Measurements from ENCODE around the gene PPCDC.

DNA sequence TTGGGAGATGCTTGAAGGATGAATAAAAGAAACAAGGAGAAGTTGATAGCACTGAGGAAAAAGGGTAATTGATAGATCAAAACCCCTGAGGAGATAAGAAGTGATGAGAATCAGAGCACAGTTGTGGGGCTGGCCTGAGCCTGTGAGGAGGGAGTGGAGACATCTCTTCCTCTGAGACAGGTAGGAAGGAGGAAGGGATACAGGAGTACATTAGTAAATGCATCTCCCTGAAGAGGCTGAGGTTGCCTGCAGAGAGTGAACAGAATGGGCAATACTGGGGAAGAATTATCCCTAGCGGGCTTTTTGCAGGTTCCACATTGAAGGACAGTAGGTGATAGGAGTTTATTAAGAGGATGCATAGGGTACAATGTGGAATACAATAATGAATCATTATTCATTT lies 45.3 kb upstream of the PPCDC start:
- TF ChIP-seq POLR2A (IDR thresholded peaks at IDR 0.05; ENCODE audit: low read depth, low read length): no peak
- no peak for TF ChIP-seq RFX5 (IDR thresholded peaks at IDR 0.05; ENCODE audit: low read depth, low read length)
- no peak for TF ChIP-seq MXI1 (IDR thresholded peaks at IDR 0.05; ENCODE audit: borderline replicate concordance, low read depth, low read length)
- no peak for TF ChIP-seq BHLHE40 (IDR thresholded peaks at IDR 0.05; ENCODE audit: low read depth, low read length)
- no peak for TF ChIP-seq USF2 (IDR thresholded peaks at IDR 0.05; ENCODE audit: low read depth, low read length)
- TF ChIP-seq FOS (IDR thresholded peaks at IDR 0.05; ENCODE audit: low read depth, low read length): no peak
- TF ChIP-seq, protein P1, sequence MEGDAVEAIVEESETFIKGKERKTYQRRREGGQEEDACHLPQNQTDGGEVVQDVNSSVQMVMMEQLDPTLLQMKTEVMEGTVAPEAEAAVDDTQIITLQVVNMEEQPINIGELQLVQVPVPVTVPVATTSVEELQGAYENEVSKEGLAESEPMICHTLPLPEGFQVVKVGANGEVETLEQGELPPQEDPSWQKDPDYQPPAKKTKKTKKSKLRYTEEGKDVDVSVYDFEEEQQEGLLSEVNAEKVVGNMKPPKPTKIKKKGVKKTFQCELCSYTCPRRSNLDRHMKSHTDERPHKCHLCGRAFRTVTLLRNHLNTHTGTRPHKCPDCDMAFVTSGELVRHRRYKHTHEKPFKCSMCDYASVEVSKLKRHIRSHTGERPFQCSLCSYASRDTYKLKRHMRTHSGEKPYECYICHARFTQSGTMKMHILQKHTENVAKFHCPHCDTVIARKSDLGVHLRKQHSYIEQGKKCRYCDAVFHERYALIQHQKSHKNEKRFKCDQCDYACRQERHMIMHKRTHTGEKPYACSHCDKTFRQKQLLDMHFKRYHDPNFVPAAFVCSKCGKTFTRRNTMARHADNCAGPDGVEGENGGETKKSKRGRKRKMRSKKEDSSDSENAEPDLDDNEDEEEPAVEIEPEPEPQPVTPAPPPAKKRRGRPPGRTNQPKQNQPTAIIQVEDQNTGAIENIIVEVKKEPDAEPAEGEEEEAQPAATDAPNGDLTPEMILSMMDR (conservative IDR thresholded peaks at IDR 0.05; ENCODE audit: low read depth, low read length): no peak
- TF ChIP-seq MAZ (IDR thresholded peaks at IDR 0.05; ENCODE audit: borderline replicate concordance, low read depth, low read length): no peak
- no peak for TF ChIP-seq CEBPB (IDR thresholded peaks at IDR 0.05; ENCODE audit: low read depth, low read length)
- no peak for TF ChIP-seq RAD21 (IDR thresholded peaks at IDR 0.05; ENCODE audit: low read length)
- no peak for TF ChIP-seq NFE2L2 (IDR thresholded peaks at IDR 0.05; ENCODE audit: low read depth, low read length)
